ENCODE results near the gene SLC37A1.

SLC37A1 gene

GRCh38 chr21:42512346-42513034, 1.2 kb upstream of the SLC37A1 start:
- no peaks in the 10 kb centered on the region for H3K9me3 ChIP-seq (ENCODE audit: low read length)
- no peak overlapping the region for H3K9ac ChIP-seq (ENCODE audit: low read length)
- H3K27me3 ChIP-seq (ENCODE audit: control insufficient read depth in 1 of 2, insufficient read depth in 2 of 2, low read length in 2 of 2), result no peaks in the 10 kb centered on the region
- H3K4me3 ChIP-seq (ENCODE audit: low read depth in 1 of 2, low read length in 2 of 2), result no peak overlapping the region
- H3K27ac ChIP-seq (ENCODE audit: low read depth, low read length), result no peak overlapping the region
- peaks cover 12% of the 10 kb centered on the region for H3K4me1 ChIP-seq (ENCODE audit: insufficient read depth, low read length)
- H3K36me3 ChIP-seq (ENCODE audit: insufficient read depth, low read length), result no peaks in the 10 kb centered on the region

DNA sequence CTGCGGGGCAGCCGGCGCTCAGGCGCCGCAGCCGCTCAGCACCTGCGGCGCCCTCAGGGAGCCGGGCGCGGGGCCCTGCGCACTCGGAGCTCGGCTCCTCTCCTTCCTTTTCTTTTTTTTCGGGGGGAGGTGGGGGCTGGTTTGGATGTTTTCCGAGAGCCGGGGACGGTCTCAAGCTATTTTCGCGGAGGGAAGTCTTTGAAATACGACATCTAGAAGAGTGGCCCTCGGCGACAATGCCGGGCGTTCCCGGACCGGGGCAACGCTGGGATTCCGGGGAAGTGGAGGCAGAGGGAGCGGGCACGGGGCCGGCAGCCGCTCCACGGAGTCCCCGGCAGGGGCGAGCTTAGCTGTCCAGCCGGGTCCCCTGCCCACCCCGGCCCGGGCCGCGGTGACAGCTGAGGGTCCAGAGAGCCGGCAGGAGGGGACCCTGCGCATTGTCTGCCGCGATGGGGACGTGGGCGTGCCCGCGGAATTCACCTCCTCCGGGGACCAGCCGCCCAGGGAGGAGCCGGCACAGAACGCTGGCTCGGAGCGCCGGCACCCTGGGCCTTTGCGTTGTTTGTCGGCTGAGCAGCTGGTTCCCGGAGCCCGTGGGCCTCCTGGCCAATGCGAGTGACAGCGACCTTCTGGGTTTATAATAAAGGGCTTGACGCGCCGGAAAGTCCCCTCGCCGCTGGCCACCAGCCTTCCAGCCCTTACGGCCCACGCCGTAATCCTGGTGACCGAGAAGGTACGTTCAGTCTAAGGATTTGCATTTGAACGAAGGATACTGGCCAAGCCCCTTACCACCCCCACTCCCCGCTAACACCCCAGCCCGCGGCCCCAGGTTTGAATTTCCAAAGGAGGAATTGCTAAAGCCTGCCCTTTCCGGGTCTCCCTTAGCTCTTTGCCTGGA, 582 bp downstream of the SLC37A1 start:
- H3K4me3 ChIP-seq (ENCODE audit: low read depth in 1 of 2, low read length in 2 of 2), result peak overlapping the region; percentile 68 to 92
- peaks cover 12% of the 10 kb centered on the region for H3K4me1 ChIP-seq (ENCODE audit: insufficient read depth, low read length)
- H3K9me3 ChIP-seq (ENCODE audit: low read length), result no peaks in the 10 kb centered on the region
- H3K36me3 ChIP-seq (ENCODE audit: insufficient read depth, low read length), result peaks cover 6% of the 10 kb centered on the region
- H3K27me3 ChIP-seq (ENCODE audit: control insufficient read depth in 1 of 2, insufficient read depth in 2 of 2, low read length in 2 of 2), result no peaks in the 10 kb centered on the region
- peak overlapping the region; percentile 55 for H3K27ac ChIP-seq (ENCODE audit: low read depth, low read length)
- H3K9ac ChIP-seq (ENCODE audit: low read length), result peak overlapping the region; percentile 21

GRCh38 chr21:42514883-42515228, 1.2 kb downstream of the SLC37A1 start:
- Histone ChIP-seq H3K27me3 (ENCODE audit: control insufficient read depth in 1 of 2, insufficient read depth in 2 of 2, low read length in 2 of 2) (no peaks in the 10 kb centered on the region), H3K36me3 (ENCODE audit: insufficient read depth, low read length) (peaks cover 10% of the 10 kb centered on the region), H3K27ac (ENCODE audit: low read depth, low read length) (peak overlapping the region; percentile 55), H3K9ac (ENCODE audit: low read length) (peak overlapping the region; percentile 21), H3K4me3 (ENCODE audit: low read depth in 1 of 2, low read length in 2 of 2) (peak overlapping the region; percentile 68 to 92), H3K9me3 (ENCODE audit: low read length) (no peaks in the 10 kb centered on the region), H3K4me1 (ENCODE audit: insufficient read depth, low read length) (peaks cover 12% of the 10 kb centered on the region)

GRCh38 chr21:42515708-42516502, 2.3 kb downstream of the SLC37A1 start:
- H3K9me3 ChIP-seq (ENCODE audit: low read length), result no peaks in the 10 kb centered on the region
- H3K4me1 ChIP-seq (ENCODE audit: insufficient read depth, low read length), result peaks cover 12% of the 10 kb centered on the region
- H3K36me3 ChIP-seq (ENCODE audit: insufficient read depth, low read length), result peaks cover 11% of the 10 kb centered on the region
- no peaks in the 10 kb centered on the region for H3K27me3 ChIP-seq (ENCODE audit: control insufficient read depth in 1 of 2, insufficient read depth in 2 of 2, low read length in 2 of 2)
- H3K27ac ChIP-seq (ENCODE audit: low read depth, low read length), result no peak overlapping the region
- H3K9ac ChIP-seq (ENCODE audit: low read length), result no peak overlapping the region
- no peak overlapping the region for H3K4me3 ChIP-seq (ENCODE audit: low read depth in 1 of 2, low read length in 2 of 2)

DNA sequence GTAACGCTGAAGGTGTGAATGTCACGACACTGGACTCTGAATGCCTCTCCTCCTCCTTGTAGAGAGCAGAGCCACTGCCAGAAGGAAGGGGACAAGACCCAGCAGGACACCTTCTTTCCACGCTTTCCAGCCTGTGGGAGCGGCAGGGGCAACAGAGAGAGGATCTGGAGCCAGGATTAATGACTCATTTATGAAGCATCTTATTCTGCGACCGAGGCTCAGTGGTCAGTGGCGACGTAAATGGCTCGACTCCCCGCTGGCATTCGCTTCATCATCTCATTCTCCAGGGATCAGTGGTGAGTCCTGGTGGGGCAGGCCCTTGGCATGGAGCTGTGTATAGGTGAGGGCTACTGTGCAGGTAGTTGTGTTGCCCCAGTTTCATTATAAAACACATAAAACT, 4.6 kb downstream of the SLC37A1 start:
- Histone ChIP-seq H3K9me3 (ENCODE audit: low read length) (no peaks in the 10 kb centered on the region), H3K36me3 (ENCODE audit: insufficient read depth, low read length) (peaks cover 11% of the 10 kb centered on the region), H3K4me3 (ENCODE audit: low read depth in 1 of 2, low read length in 2 of 2) (no peak overlapping the region), H3K27me3 (ENCODE audit: control insufficient read depth in 1 of 2, insufficient read depth in 2 of 2, low read length in 2 of 2) (no peaks in the 10 kb centered on the region), H3K27ac (ENCODE audit: low read depth, low read length) (no peak overlapping the region), H3K4me1 (ENCODE audit: insufficient read depth, low read length) (peaks cover 12% of the 10 kb centered on the region), H3K9ac (ENCODE audit: low read length) (no peak overlapping the region)

DNA sequence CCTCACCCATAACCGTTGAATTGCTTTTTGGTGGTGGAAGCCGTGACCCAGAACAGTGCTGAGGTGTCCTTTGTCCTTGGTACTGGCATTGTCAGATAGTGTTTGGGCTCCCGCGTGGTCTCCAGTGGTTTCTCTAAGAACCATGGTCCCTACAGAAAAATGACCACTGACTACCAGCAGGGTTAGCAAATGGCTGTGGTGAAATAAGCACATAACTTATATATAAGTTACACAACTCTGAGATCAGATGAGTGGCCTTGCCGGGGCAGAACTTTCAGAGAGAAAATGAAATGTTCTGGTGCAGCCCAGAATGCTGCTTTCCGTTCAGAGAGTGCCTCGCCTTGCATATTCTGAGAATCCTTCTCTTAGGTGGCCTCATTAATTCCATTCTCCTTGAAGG, 5.0 kb downstream of the SLC37A1 start:
- H3K9me3 ChIP-seq (ENCODE audit: low read length), result no peaks in the 10 kb centered on the region
- H3K4me3 ChIP-seq (ENCODE audit: low read depth in 1 of 2, low read length in 2 of 2), result no peak overlapping the region
- H3K27me3 ChIP-seq (ENCODE audit: control insufficient read depth in 1 of 2, insufficient read depth in 2 of 2, low read length in 2 of 2), result no peaks in the 10 kb centered on the region
- H3K27ac ChIP-seq (ENCODE audit: low read depth, low read length), result no peak overlapping the region
- peaks cover 12% of the 10 kb centered on the region for H3K4me1 ChIP-seq (ENCODE audit: insufficient read depth, low read length)
- peaks cover 11% of the 10 kb centered on the region for H3K36me3 ChIP-seq (ENCODE audit: insufficient read depth, low read length)
- H3K9ac ChIP-seq (ENCODE audit: low read length), result no peak overlapping the region

- H3K27me3 ChIP-seq (ENCODE audit: control insufficient read depth in 1 of 2, insufficient read depth in 2 of 2, low read length in 2 of 2), result no peaks in the 10 kb centered on the region
- H3K36me3 ChIP-seq (ENCODE audit: insufficient read depth, low read length), result peaks cover 11% of the 10 kb centered on the region
- H3K4me3 ChIP-seq (ENCODE audit: low read depth in 1 of 2, low read length in 2 of 2), result no peak overlapping the region
- H3K27ac ChIP-seq (ENCODE audit: low read depth, low read length), result no peak overlapping the region
- H3K4me1 ChIP-seq (ENCODE audit: insufficient read depth, low read length), result peaks cover 16% of the 10 kb centered on the region
- H3K9ac ChIP-seq (ENCODE audit: low read length), result no peak overlapping the region
- no peaks in the 10 kb centered on the region for H3K9me3 ChIP-seq (ENCODE audit: low read length)
Observed at GRCh38 chr21:42520628-42521253, 7.1 kb downstream of the SLC37A1 start.

- Histone ChIP-seq H3K27me3 (ENCODE audit: control insufficient read depth in 1 of 2, insufficient read depth in 2 of 2, low read length in 2 of 2) (no peaks in the 10 kb centered on the region), H3K4me3 (ENCODE audit: low read depth in 1 of 2, low read length in 2 of 2) (no peak overlapping the region), H3K36me3 (ENCODE audit: insufficient read depth, low read length) (peaks cover 11% of the 10 kb centered on the region), H3K27ac (ENCODE audit: low read depth, low read length) (no peak overlapping the region), H3K9ac (ENCODE audit: low read length) (no peak overlapping the region), H3K4me1 (ENCODE audit: insufficient read depth, low read length) (peaks cover 22% of the 10 kb centered on the region), H3K9me3 (ENCODE audit: low read length) (no peaks in the 10 kb centered on the region)
Observed at GRCh38 chr21:42521384-42521783, 7.7 kb downstream of the SLC37A1 start.

DNA sequence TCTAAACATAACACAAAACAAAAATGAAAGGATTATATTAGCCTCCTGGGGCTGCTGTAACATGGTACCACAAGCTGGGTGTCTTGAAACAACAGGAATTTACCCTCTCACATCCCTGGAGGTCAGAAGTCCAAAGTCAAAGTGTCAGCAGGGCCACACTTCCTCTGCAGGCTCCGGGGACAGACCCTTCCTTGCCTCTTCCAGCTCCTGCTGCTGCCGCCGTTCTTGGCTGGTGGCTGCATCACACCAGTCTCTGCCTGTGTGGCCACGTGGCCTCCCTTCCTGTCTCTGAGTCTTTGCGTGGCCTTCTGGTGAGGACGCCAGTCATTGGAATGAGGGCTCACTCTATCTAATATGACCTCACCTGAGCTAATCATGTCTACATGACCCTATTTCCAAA, 8.2 kb downstream of the SLC37A1 start:
- Histone ChIP-seq H3K9ac (ENCODE audit: low read length) (no peak overlapping the region), H3K9me3 (ENCODE audit: low read length) (no peaks in the 10 kb centered on the region), H3K27me3 (ENCODE audit: control insufficient read depth in 1 of 2, insufficient read depth in 2 of 2, low read length in 2 of 2) (no peaks in the 10 kb centered on the region), H3K4me1 (ENCODE audit: insufficient read depth, low read length) (peaks cover 23% of the 10 kb centered on the region), H3K27ac (ENCODE audit: low read depth, low read length) (no peak overlapping the region), H3K4me3 (ENCODE audit: low read depth in 1 of 2, low read length in 2 of 2) (no peak overlapping the region), H3K36me3 (ENCODE audit: insufficient read depth, low read length) (peaks cover 11% of the 10 kb centered on the region)

DNA sequence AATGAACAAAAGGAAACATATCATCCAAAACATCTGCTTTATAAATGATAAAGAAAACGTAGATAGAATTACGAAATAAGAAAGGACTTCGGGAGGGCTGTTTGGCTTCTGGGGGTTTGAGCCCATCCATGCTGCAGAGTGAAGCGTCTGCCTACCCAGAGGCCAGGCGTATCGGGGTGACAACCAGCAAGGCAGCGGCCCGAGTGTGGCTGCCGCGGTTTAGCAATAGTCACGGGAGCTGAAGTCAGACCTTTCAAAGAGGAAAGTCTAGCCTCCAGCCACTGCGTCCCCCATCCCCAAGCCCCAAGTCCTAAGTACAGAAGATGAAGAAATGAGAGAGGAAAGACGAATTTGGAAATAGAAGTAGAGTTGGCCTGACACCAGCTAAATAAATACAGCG, 8.6 kb downstream of the SLC37A1 start:
- no peak overlapping the region for H3K27ac ChIP-seq (ENCODE audit: low read depth, low read length)
- H3K27me3 ChIP-seq (ENCODE audit: control insufficient read depth in 1 of 2, insufficient read depth in 2 of 2, low read length in 2 of 2), result no peaks in the 10 kb centered on the region
- no peak overlapping the region for H3K9ac ChIP-seq (ENCODE audit: low read length)
- peaks cover 23% of the 10 kb centered on the region for H3K4me1 ChIP-seq (ENCODE audit: insufficient read depth, low read length)
- no peaks in the 10 kb centered on the region for H3K9me3 ChIP-seq (ENCODE audit: low read length)
- peaks cover 11% of the 10 kb centered on the region for H3K36me3 ChIP-seq (ENCODE audit: insufficient read depth, low read length)
- H3K4me3 ChIP-seq (ENCODE audit: low read depth in 1 of 2, low read length in 2 of 2), result no peak overlapping the region

- H3K4me1 ChIP-seq (ENCODE audit: insufficient read depth, low read length), result peaks cover 28% of the 10 kb centered on the region
Observed at GRCh38 chr21:42522771-42523170, 9.1 kb downstream of the SLC37A1 start.

More at GRCh38 chr21:42522771-42523170, 9.1 kb downstream of the SLC37A1 start:
- H3K4me3 ChIP-seq (ENCODE audit: low read depth in 1 of 2, low read length in 2 of 2), result no peak overlapping the region
- no peak overlapping the region for H3K27ac ChIP-seq (ENCODE audit: low read depth, low read length)
- H3K36me3 ChIP-seq (ENCODE audit: insufficient read depth, low read length), result peaks cover 11% of the 10 kb centered on the region
- H3K9me3 ChIP-seq (ENCODE audit: low read length), result no peaks in the 10 kb centered on the region
- no peak overlapping the region for H3K9ac ChIP-seq (ENCODE audit: low read length)
- no peaks in the 10 kb centered on the region for H3K27me3 ChIP-seq (ENCODE audit: control insufficient read depth in 1 of 2, insufficient read depth in 2 of 2, low read length in 2 of 2)

Measured in muscle layer of colon (tissue), 2 donors.